GM19397 (cell line): ENCODE data around the gene BIRC6.
"Not testable (repeated sequence)": the region's sequence is repeated elsewhere in the genome, so short reads cannot be mapped to it uniquely, and the experiment has no call there.

ENCODE experiments used
- ATAC-seq: cut with Tn5 transposase; IDR thresholded peaks from one replicate; pipeline ENCODE4 v1.9.1; 2021; ENCODE audit warnings: mild to moderate bottlenecking, moderate library complexity; ENCODE audit not compliant: unreplicated experiment

Gene BIRC6

GRCh38 chr2:32611366-32611765, 254.5 kb downstream of the BIRC6 start:
- ATAC-seq = no peak

GRCh38 chr2:32611771-32612170, 254.9 kb downstream of the BIRC6 start:
- ATAC-seq = no peak

- ATAC-seq = no peak
Observed at GRCh38 chr2:32614084-32614483, 257.3 kb downstream of the BIRC6 start.

GRCh38 chr2:32617599-32618189, 260.9 kb downstream of the BIRC6 start:
- ATAC-seq = no peak

GRCh38 chr2:32622570-32623310, 265.9 kb downstream of the BIRC6 start:
- ATAC-seq = no peak

GRCh38 chr2:32623311-32623706, 266.5 kb downstream of the BIRC6 start:
- no peak for ATAC-seq

GRCh38 chr2:32624812-32625211, 268.0 kb downstream of the BIRC6 start:
- no peak for ATAC-seq

GRCh38 chr2:32626639-32627221, 269.9 kb downstream of the BIRC6 start:
- ATAC-seq = no peak

- peak; percentile 33 for ATAC-seq
Observed at GRCh38 chr2:32627441-32627813, 270.6 kb downstream of the BIRC6 start.

GRCh38 chr2:32627814-32628579, 271.2 kb downstream of the BIRC6 start, which contains the start of gene TTC27:
Gene TTC27, plus strand, starts transcription at chr2:32628050. Its CDS starts 243 bp downstream, at chr2:32628293.
- ATAC-seq = peak; percentile 100

- ATAC-seq = no peak
Observed at GRCh38 chr2:32632089-32632488, 275.3 kb downstream of the BIRC6 start.

- no peak for ATAC-seq
Observed at GRCh38 chr2:32633040-32633439, 276.2 kb downstream of the BIRC6 start.

- not testable (repeated sequence) for ATAC-seq
Observed at GRCh38 chr2:32638548-32638947, 281.7 kb downstream of the BIRC6 start.

GRCh38 chr2:32641180-32641579, 284.4 kb downstream of the BIRC6 start:
- ATAC-seq = no peak

GRCh38 chr2:32647180-32647651, 290.4 kb downstream of the BIRC6 start:
- no peak for ATAC-seq

GRCh38 chr2:32652555-32653209, 295.9 kb downstream of the BIRC6 start:
- ATAC-seq = no peak

GRCh38 chr2:32656069-32656468, 299.2 kb downstream of the BIRC6 start:
- no peak for ATAC-seq

- ATAC-seq = no peak
Observed at GRCh38 chr2:32663864-32664263, 307.0 kb downstream of the BIRC6 start.

GRCh38 chr2:32666704-32667103, 309.9 kb downstream of the BIRC6 start:
- no peak for ATAC-seq

- ATAC-seq = no peak
Observed at GRCh38 chr2:32668254-32668653, 311.4 kb downstream of the BIRC6 start.
